ENCODE results near the gene PSMB3.

- TF ChIP-seq CEBPB (tag; IDR thresholded peaks at IDR 0.05) (no peak), ZNF239 (CRISPR knock-in tag; IDR thresholded peaks at IDR 0.05) (no peak), GATAD2A (IDR thresholded peaks at IDR 0.05) (no peak), RCOR1 (IDR thresholded peaks at IDR 0.05; ENCODE audit: borderline replicate concordance in 1 of 2, low read depth in 2 of 2, low read length in 2 of 2) (0 out of 4 replicates have a peak, but pooled peaks of 1 of the 2 experiments have one; percentile 15), NFYB (IDR thresholded peaks at IDR 0.05; ENCODE audit: extremely low read depth, insufficient read length) (no peak), HNRNPK (IDR thresholded peaks at IDR 0.05; ENCODE audit: low read depth, low read length, poor library complexity, severe bottlenecking) (no peak), SMARCA5 (IDR thresholded peaks at IDR 0.05) (no peak), ATF6 (CRISPR knock-in tag; IDR thresholded peaks at IDR 0.05) (no peak), KDM2B (CRISPR knock-in tag; IDR thresholded peaks at IDR 0.05) (no peak), CHD1 (IDR thresholded peaks at IDR 0.05; ENCODE audit: low read length) (no peak), CBX1 (IDR thresholded peaks at IDR 0.05; ENCODE audit: low read depth) (no peak), HDGF (IDR thresholded peaks at IDR 0.05) (no peak), CTCF (IDR thresholded peaks at IDR 0.05 in 2 of 3, conservative IDR thresholded peaks at IDR 0.05 in 1 of 3; ENCODE audit: insufficient read depth in 2 of 3, low read depth in 1 of 3, low read length in 3 of 3) (no peak)
Observed at GRCh38 chr17:38748149-38748891, 4.2 kb upstream of the PSMB3 start, which contains the start of gene PCGF2.

Data from K562 (cell line).